Measurements from ENCODE around the gene EXD2.

GRCh38 chr14:69237584-69237983 lies 46.3 kb downstream of the EXD2 start:
- no peak for TF ChIP-seq ELF4 (CRISPR knock-in tag; IDR thresholded peaks at IDR 0.05; ENCODE audit: low read depth)
- no peak for TF ChIP-seq CTCF (IDR thresholded peaks at IDR 0.05)
- no peak for TF ChIP-seq NR3C1 (CRISPR knock-in tag; conservative IDR thresholded peaks at IDR 0.05; ENCODE audit: low read depth)
- TF ChIP-seq, protein P1, sequence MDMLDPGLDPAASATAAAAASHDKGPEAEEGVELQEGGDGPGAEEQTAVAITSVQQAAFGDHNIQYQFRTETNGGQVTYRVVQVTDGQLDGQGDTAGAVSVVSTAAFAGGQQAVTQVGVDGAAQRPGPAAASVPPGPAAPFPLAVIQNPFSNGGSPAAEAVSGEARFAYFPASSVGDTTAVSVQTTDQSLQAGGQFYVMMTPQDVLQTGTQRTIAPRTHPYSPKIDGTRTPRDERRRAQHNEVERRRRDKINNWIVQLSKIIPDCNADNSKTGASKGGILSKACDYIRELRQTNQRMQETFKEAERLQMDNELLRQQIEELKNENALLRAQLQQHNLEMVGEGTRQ (CRISPR knock-in tag; IDR thresholded peaks at IDR 0.05) = no peak
- no peak for TF ChIP-seq MYBL2 (CRISPR knock-in tag; IDR thresholded peaks at IDR 0.05)
- TF ChIP-seq, protein P2, sequence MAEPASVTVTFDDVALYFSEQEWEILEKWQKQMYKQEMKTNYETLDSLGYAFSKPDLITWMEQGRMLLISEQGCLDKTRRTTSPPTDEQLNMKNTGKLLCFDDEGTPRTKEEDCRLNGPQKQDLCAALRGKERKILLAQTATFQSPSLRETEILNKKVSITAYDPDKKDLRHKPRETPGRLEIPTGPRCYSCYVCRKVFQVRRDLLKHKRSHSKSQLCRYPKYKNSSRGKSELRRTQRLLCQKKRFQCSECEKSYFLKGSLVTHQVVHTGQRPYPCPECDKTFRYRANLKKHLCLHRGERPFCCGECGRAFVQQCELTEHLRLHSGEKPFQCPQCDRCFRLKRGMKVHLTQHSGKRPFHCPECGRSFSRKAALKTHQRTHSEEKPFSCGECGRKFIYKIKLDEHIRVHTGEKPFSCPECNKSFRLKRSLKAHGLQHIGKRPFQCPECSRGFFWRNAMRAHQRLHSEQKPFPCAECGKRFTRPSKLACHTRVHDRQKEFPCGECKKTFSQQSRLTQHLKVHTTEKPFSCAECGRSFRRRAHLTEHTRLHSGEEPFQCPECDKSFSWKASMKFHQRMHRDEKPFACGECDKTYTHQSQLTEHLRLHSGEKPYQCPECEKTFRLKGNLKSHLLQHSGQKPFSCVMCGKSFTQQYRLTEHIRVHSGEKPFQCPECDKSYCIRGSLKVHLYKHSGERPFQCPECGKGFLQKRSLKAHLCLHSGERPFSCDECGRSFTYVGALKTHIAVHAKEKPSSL (CRISPR knock-in tag; conservative IDR thresholded peaks at IDR 0.05) = no peak
- TF ChIP-seq, protein P3, sequence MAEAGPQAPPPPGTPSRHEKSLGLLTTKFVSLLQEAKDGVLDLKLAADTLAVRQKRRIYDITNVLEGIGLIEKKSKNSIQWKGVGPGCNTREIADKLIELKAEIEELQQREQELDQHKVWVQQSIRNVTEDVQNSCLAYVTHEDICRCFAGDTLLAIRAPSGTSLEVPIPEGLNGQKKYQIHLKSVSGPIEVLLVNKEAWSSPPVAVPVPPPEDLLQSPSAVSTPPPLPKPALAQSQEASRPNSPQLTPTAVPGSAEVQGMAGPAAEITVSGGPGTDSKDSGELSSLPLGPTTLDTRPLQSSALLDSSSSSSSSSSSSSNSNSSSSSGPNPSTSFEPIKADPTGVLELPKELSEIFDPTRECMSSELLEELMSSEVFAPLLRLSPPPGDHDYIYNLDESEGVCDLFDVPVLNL (CRISPR knock-in tag; IDR thresholded peaks at IDR 0.05; ENCODE audit: borderline replicate concordance, low read depth) = no peak
- no peak for TF ChIP-seq ZMAT4 (CRISPR knock-in tag; IDR thresholded peaks at IDR 0.05)
- no peak for TF ChIP-seq NR2C2 (CRISPR knock-in tag; IDR thresholded peaks at IDR 0.05)
- no peak for TF ChIP-seq SP1 (CRISPR knock-in tag; conservative IDR thresholded peaks at IDR 0.05)
